MV-4-11 (cell line): Measurements from ENCODE around the gene GGACT.
"Not testable (repeated sequence)": the region's sequence is repeated elsewhere in the genome, so short reads cannot be mapped to it uniquely, and the experiment has no call there.

Experiments
- DNase-seq: peaks from one replicate; lab custom pipeline; 2025; lab: John Stamatoyannopoulos, UW

Gene GGACT

GRCh38 chr13:100600915-100601314, 12.3 kb upstream of the GGACT start:
- no peak for DNase-seq

GRCh38 chr13:100600461-100600860, 11.9 kb upstream of the GGACT start:
- DNase-seq = peak; percentile 6

DNA sequence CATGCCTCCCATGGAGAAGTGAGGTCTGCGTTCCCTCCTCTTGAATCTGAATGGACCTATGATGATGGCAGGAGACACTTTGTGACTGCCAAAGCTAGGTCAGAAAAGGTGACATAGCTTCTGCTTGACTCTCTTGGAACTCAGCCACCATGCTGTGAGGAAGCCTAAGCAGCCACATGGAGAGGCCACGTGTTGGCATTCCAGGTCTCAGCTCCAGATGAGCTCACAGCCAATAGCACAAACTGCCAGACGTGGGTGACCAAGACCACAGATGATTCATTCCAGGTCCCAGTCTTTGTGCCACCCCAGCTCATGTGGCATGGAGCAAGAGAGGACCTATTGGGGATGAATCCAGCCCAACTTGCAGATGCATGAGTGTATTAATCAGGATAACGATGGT, 8.7 kb upstream of the GGACT start:
- DNase-seq = no peak

- DNase-seq = no peak
Measured at GRCh38 chr13:100596516-100596915, 7.9 kb upstream of the GGACT start.

DNA sequence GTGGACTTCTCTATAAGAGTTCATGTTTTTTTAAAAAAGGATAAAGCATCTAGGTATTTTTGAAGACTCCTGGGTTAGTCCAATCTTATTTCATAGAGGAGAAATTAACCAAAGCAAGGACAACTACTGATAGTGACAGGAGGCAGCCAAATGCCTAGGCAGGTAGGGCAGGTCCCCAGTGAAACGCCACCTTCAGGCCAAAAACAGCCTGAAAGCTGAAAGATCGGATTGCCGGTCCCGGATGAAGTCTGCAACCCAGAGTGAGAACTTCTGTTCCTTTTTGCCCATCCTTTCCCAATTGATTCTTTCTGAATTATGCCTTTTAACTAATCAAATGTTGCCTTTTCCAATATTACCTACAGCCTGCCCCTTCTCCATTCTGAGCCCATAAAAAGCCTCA, 6.1 kb upstream of the GGACT start:
- no peak for DNase-seq

- no peak for DNase-seq
Measured at GRCh38 chr13:100594255-100594654, 5.7 kb upstream of the GGACT start.

GRCh38 chr13:100589178-100589725, 663 bp upstream of the GGACT start:
- no peak for DNase-seq

- peak; percentile 44 for DNase-seq
Measured at GRCh38 chr13:100584896-100585295, 3.7 kb downstream of the GGACT start.

- DNase-seq = no peak
Measured at GRCh38 chr13:100581504-100581903, 7.1 kb downstream of the GGACT start.

DNA sequence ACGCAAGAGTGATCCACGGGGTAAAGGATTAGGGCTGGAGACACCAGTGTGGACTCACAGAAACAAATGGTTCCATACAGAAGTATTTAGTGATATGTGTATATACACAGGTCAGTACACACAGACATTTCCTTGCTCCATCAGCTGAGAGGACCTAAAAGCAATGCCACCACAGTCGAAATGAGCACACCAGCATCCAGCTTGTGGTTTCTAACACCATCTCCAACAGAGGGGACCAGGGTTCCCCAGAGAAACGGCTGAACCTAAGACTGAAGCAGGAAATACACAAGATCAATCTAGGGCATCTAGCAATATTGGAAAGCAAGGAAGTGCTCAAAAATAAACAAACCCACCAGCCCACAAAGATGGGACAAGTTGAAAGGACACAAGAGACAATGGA, 7.6 kb downstream of the GGACT start:
- no peak for DNase-seq

DNA sequence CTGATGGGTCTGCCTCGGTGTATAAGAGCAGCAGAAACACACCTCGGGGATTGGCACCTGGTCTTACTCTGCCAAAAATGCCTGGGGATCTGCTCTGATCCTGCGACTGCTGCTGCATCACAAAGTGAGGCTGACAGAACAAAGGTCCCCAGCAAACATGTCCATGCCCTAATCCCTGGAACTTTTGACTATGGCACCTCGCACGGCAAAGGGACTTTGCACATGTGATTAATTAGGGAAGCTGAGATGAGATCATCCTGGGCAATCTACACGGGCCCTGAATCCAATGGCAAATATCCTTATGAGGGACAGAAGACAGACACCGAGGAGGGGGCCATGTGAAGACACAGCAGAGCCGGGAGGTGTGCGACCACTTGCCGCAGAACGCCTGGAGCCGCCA, 8.5 kb downstream of the GGACT start:
- no peak for DNase-seq

DNA sequence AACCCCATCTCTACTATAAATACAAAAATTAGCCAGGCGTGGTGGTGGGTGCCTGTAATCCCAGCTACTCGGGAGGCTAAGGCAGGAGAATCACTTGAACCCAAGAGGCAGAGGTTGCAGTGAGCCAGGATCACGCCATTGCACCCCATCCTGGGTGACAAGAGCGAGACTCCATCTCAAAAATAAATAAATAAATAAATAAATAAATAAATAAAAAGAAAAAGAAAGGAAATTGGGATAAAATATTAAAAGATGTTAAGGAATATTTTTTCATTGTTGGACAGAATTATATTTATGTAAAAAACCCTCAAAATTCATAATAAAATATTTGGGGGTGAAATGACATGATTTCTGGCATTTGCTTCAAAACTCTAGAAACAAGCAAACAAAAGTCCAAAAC, 11.3 kb downstream of the GGACT start:
- DNase-seq = not testable (repeated sequence)

- DNase-seq = peak; percentile 70
Measured at GRCh38 chr13:100573121-100573520, 15.5 kb downstream of the GGACT start.

DNA sequence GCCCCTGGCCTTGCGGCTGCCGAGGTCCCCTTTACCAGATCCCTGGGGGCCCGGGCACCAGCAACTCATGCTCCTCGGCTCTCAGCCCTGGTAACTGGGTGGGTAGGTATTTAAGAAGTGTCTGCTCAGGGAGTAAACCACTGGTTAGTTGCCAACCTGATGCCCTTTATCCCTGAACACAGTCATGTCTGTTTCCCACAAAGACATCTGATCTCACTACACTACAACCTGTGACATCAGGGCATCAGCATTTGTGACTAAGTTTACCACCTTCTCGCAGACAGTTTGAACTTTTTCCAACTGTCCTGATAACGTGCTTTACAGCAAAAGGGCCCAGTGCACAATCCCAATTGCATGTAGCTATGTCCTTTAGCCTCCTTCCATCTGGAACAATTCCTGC, 22.0 kb downstream of the GGACT start:
- DNase-seq = no peak

DNA sequence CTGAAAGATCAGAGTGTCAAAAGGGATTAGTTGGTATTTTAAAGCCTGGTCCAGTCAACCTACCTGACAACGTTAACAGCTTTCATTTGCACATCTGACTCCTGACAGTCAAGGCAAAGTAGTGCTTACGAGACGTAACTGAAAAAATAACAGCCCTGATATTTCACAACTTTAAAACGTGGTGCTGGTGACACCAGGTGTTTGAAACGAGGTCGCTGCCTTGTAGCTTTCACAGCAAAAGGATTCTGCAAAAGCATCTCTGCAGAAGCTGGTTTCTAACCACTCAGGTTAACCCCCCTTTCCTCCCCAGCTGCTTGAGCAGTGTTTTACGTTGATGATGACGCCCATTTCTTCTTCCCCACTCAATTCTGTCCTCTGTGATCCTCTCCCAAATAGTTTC, 23.3 kb downstream of the GGACT start:
- no peak for DNase-seq

DNA sequence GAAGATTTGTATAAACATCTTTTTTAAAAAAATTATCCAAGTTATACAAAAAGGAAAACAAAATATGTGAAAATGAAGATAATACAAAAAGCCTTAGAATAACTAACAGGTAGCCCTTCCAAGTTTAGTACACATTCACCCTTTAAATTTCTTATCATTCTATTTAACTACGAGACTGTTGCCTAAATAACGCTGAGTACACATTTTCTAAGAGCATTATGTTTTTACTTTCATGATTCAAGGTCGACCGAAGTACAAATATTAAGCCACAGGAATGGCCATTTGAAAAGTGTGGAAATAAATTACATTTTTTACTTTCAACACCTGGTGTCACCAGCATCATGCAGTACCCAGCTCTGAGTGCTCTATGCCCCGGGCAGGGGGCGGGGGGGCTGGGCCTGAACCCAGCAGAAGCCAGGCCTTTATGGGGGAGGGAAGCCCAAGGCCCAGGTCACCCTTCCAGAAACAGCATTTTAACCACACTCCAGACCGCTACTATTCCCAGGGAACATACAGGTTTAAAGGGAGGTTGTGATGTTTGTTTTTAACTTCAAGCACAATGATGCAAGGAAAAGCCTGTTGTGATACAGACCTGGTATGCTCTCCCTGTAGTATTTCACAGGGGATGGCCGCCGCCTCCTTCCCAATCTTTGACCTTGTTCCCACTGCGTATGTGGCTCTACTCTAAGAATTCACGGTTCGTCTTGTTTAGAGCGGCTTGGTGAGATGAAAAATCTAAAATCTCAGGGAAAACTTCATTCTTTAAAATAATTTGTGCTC, 24.0 kb downstream of the GGACT start:
- no peak for DNase-seq

GRCh38 chr13:100563779-100564178, 24.8 kb downstream of the GGACT start:
- DNase-seq = no peak

GRCh38 chr13:100561599-100562204, 26.9 kb downstream of the GGACT start:
- no peak for DNase-seq

DNA sequence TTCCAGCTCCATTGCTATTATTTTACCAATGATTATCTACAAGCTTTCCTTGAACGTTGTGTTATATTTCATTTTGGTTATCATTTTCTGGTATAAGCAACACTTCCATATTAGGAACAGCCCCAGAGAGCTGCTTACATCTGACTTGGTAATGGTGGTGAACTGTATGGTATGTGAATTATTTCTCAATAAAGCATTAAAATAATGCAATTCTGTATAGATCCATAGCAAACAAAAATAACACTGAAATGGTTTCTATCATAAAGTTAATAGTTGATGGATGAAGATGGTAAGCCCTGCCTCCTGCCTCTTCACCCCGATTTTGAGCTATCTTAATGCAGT, 27.5 kb downstream of the GGACT start:
- no peak for DNase-seq

GRCh38 chr13:100560498-100561157, 28.0 kb downstream of the GGACT start:
- no peak for DNase-seq

GRCh38 chr13:100559886-100560285, 28.7 kb downstream of the GGACT start:
- DNase-seq = no peak

- no peak for DNase-seq
Measured at GRCh38 chr13:100552755-100553154, 35.8 kb downstream of the GGACT start.

- no peak for DNase-seq
Measured at GRCh38 chr13:100549316-100549715, 39.3 kb downstream of the GGACT start.
